SW480 (cell line): ENCODE measurements around the gene SMG1.
"Not testable (repeated sequence)": the region's sequence is repeated elsewhere in the genome, so short reads cannot be mapped to it uniquely, and the experiment has no call there.

Source experiments
- DNase-seq: peaks from one replicate; pipeline ENCODE4 v3.0.0-alpha.2; 2016; ENCODE audit warnings: low spot score

The SMG1 gene

DNA sequence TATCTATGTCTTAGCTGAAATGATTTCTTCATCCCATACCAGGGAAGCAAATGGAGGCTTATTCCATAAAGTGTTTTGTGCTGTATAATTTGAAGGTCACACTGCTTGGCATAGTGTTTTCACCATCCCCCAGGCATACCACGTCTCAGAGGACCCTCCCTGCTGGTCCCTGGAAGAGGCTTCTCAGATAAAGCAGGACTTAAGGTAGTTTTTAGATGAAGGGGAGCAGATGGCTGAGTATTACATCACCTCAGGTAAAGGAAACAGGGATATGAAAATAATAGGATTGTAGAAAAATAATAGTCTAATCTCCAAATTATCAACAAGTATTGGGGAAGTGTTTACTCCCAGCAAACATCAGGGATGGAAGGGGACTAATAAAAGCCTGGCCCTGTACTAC is 7.3 kb upstream of the SMG1 start:
- DNase-seq: no peak

DNA sequence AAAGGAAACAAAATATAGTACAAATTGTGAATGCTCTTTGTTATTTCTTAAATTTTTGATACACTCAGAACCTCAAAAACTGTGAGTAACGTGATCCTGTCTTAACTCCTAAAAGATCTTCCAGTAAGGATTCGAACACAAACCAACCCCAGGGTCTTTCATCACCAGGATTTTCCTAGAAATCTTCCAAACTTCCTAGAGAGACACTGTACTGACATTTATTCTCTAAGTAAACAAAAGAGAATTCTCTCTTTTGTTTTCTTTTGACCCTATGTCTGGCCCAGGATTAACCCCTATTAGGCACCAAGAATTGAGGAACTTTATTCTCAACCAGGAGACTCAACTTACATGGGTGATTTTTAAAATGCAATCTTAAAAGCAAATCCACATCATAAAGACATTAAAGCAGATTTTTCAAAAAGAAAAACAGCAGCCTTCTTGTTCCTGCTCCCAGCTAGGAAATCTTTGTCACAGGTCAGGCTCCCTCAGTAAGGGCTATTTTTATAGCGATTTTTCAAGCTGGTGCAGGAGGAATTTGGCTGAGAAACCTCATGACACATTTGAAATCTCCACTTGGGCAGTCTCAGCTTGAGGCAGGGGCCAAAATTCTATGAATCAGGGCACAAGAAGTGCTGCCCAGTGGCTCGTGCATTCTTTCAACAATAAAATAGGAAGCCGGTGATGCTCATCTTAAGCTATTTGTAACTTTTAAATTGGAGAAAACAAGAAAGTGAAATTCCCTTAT is 6.2 kb upstream of the SMG1 start:
- no peak for DNase-seq

DNA sequence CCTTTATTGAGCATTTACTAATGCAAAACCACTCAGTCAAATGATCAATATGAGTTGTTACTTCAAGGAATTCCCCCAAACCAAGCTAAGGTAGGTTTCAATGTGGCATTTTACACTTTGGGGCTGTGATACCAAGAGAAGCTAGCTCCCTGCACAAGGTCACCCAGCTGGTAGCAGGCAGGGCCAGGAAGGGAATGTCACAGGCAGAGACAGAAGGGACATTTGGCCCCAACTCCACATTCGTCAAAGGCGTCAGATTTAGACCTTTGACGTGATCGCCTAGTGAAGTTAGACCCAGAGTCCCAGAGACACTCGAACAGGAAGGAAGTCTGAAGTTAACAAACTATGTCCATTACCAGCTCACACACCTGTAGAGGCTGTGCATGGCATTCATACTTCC is 5.5 kb upstream of the SMG1 start:
- DNase-seq: no peak

DNA sequence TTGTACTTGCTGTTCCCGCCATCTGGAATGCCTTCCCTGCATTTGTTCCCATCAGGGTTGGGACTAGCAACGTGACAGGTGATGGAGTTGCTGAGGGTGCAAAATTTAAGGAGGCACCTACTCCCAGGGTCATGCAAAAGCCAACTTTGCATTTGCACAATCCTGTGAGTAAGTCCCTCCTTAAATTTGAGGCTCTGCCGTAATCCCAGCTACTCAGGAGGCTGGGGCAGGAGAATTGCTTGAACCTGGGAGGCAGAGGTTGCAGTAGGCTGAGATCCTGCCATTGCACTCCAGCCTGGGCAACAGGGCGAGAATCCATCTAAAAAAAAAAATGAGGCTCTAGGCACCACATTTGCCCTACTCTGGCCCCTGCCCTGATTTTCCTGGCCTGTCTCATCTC is 3.9 kb upstream of the SMG1 start:
- not testable (repeated sequence) for DNase-seq

DNA sequence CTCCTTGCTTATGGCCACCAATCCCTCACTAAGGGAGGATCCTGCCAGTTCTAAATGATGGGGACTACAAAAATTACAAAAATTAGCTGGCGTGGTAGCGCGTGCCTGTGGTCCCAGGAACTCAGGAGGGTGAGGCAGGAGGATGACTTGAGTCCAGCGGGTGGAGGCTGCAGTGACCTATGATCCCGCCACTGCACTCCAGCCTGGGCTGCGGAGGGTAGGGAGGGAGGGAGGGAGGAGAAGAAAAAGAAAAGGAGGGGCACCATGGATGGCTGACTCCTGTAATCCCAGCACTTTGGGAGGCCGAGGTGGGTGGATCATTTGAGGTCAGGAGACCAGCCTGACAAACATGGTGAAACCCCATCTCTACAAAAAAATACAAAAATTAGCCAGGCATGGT is 1.9 kb upstream of the SMG1 start:
- not testable (repeated sequence) for DNase-seq

DNA sequence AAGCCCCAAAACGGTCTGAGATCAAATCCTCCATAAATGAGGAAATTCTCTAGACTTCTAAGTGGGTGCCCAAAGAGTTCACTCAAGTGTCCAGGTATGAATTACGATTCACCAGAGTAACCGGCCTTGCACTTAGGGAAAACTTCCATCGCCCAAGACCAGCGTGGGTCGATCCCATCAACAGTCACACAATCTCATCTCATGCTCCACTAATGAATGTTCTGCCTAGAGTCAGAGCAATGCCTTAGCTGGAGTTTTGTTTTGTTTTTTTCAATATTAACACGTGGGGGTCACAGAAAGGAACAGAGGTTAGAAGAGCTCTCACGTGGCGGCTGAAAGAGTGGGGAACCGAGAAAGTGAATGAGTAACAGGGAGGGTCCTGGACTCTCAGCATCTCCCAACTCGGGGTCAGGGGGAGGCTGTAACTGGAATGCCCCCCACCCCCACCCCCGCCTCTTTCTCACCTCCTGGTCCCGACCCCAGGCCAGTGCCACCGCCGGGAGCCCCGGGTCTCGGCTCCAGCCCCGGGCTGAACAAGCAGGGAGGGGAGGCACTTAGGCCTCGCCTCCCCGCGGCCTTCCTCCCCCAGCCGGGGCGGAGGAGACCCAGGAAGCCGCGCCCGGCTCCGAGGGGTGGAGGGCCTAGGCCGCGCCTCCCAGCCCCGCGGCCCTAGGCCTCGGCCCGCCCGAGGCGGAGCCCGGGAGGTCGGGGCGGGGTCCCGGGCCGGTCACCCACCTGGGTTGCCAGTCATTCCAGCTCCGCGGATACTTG is 808 bp downstream of the SMG1 start:
- DNase-seq: peak; percentile 56

DNA sequence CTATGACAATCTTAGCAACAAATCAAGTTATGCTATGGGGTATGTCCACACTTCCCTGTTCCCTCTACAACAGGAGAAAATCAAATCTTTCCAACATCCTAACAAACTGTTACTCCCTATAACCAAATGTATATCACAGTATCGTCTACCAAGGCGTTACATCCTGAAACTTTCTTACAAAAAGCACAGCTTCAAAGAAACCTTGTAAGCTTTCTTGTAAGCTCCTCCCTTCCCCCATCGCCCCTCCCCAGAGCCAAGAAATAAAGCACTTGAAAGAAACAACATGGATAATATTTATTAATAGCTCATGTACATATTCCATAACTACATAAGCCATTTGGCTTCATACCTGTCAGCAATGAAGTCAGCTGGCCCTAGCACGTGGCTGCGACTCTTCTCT is 2.3 kb downstream of the SMG1 start:
- DNase-seq: not testable (repeated sequence)

DNA sequence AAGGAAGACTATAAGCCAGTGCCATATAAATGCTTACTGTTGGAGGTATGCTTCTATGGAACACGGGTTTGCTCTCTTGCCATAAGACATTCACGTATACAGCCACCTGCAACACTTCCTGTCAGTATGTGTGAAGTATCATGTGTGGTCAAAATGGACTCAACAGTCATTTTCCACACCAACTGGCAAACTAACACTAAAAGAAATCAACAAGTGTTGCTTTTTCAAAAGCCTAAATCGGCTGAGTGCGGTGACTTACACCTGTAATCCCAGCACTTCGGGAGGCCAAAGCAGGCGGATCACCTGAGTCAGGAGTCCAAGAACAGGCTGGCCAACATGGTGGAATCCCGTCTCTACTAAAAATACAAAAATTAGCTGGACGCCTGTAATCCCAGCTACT is 3.1 kb downstream of the SMG1 start:
- not testable (repeated sequence) for DNase-seq

DNA sequence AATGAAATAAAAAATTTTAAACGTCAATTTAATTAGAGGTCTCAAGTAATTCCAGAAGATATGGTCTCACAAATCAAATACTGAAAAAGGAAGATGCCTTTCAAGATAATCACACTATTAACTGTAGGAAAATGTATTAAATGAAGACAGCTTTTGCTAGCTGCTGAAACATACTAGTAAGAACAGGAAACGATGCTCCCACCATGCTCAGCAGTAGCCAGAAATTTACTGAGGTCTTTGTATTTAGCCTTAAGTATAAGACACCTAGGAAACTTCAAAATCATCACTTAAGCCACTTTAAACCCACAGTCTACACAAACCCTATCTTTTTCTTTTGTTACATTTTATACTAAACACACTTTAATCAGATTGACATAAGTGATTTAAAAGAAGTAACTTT is 16.6 kb downstream of the SMG1 start:
- DNase-seq: not testable (repeated sequence)

DNA sequence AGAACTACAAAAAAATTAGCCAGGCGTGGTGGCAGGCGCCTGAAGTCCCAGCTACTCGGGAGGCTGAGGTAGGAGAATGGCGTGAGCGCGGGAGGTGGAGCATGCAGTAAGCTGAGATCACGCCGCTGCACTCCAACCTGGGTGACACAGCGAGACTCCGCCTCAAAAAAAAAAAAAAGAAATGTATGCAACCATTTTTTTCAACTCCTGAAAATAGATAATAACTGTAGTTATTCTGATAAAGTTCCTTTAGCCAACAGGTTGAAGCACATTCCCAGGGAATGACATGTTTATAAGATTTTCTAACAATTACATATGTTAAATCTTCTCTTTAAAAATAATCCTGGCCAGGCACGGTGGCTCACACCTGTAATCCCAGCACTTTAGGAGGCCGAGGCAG is 17.5 kb downstream of the SMG1 start:
- DNase-seq: not testable (repeated sequence)

DNA sequence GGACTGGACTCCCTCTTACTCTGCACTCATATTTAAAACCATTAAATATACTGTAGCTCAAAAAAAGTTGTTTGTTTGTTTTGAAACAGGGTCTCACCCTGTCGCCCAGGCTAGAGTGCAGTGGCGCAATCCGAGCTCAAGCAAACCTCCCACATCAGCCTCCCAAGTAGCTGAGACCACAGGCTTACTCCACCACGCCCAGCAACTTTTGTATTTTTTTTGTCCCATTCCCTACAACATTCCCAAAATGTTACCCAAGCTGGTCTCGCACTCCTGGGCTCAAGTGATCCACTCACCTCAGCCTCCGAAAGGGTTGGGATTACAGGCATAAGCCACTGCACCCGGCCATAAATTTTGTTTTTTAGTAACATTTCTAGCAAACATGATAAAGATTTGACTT is 23.4 kb downstream of the SMG1 start:
- DNase-seq: not testable (repeated sequence)

DNA sequence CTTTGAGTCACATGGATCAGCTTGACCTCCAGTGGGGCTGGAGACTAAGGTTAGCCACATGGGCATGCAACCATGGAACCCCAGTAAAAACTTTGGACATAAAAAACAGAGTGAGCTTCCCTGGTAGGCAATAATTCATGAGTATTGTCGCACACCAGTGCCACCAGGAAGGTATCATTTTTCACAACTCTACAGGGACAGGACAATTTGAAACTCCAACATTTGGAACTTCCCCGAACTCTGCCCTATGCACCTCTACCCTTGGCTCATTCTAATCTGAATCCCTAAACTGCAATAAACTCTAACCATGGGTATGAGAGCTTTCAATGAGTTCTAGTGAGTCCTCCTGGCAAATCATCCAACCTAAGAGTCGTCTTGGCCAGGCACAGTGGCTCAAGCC is 24.2 kb downstream of the SMG1 start:
- DNase-seq: not testable (repeated sequence)

DNA sequence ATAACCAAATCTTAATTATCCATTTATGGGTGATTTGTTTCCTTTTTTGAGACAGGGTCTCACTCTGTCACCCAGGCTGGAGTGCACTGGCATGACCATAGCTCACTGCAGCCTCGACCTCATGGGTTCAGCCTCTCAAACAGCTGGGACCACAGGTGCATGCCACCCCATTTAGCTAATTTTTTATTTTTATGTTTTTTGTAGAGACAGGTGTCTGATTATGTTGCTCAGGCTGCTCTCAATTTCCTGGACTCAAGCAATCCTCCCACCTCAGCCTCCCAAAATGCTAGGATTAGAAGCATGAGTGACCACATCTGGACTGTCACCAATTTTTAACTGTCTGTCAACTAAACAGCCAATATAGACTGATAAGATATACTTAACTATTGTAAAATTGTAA is 25.0 kb downstream of the SMG1 start:
- not testable (repeated sequence) for DNase-seq

DNA sequence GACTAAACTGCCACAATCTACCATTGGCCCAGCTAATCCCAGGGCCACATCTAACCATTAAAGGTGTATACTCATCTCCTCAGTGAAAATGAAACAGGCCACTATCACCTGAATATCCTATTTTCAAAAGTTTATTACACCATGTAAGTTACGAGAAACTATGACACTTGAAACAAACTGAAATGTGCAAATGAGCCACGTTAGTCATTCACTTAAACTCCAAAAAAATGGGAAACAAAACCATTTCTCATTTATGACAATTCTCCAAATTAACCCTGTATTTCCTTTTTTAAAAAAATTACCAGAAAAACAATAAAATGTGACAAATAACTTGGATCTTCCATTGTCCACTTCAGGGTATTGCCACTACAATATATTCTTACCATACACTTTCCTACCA is 41.8 kb downstream of the SMG1 start:
- not testable (repeated sequence) for DNase-seq

DNA sequence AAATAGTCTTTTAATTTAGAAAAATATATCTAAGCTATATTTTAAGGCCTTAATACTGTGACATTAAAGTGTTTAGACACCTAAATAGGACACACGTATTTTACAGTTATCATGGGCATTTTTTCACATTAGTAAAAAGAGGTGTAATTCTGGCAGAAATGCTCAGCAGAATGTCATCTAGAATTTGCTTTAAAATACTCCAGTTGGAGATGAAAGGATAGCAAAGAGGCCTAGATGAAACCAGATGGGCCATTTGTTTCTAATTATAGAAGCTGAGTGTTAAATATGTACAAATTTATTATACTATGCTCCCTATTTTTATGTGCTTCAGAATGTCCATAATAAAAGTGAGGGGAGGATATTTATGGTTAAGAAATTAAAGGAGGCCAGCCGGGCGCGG is 48.5 kb downstream of the SMG1 start:
- not testable (repeated sequence) for DNase-seq

DNA sequence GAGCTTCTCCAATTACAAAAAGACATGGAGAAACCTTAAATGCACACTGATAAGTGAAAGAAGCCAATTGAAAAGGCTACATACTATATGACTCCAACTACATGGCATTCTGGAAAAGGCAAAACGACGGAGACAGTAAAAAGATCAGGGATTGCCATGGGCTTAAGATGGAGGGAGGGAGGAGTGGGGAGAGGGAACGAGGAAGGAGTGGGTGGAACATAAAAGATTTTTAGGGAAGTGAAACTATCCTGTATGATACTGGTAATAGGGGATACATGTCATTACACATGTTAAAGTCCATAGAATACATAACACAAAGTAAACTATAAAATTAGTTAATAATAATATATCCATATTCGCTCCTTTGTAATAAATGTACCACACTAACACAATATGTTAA is 48.9 kb downstream of the SMG1 start:
- DNase-seq: not testable (repeated sequence)

DNA sequence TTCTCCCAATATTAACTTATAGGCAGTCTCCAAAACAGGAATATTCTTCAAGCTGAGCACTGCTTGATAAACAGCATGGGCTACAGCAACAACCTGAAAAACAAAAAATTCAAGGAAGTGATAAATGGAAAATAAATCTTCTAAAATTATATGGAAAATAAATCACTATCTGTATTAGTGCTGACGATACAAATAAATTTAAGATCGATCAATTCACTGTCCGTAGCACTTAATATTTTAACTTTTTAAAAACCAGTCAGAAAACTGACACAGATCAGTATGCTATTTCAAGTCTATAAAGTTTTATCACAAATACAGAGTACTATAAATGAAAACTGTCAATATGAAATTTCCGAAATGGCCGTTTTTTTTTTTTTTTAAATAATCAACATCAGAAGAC is 49.9 kb downstream of the SMG1 start:
- not testable (repeated sequence) for DNase-seq

DNA sequence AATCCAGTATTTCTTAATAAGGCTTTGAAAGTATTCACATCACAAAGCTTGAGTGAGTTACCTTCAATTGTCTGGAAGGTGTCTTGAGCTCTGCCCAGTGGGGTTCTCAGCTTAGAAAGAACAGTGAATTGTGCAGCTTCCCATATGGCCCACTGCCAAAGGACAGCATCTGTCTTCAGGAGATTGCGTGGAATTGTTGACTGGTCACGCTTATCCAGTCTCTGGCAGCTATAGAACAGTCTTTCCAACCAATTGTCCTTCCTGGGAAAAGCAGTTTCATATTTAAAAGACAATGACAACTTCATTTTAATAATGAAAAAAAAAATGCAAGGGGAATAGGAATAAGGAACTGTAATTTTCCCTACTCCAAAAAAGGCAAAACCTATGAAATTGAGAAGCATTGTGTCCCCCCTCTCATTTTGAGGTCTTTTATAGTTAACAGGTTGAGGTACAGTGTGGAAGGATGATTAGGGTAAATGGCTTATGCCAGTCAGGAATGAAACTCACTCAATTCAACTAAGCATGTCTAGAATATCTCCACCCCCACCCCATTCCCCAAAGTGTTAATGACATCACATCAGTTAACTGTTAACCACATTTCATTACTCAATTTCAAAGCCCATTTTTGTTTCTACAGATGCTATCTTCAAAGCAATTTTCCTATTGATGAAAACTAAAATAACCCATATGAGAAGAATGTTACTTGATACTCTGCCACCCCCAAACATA is 57.0 kb downstream of the SMG1 start:
- DNase-seq: not testable (repeated sequence)

DNA sequence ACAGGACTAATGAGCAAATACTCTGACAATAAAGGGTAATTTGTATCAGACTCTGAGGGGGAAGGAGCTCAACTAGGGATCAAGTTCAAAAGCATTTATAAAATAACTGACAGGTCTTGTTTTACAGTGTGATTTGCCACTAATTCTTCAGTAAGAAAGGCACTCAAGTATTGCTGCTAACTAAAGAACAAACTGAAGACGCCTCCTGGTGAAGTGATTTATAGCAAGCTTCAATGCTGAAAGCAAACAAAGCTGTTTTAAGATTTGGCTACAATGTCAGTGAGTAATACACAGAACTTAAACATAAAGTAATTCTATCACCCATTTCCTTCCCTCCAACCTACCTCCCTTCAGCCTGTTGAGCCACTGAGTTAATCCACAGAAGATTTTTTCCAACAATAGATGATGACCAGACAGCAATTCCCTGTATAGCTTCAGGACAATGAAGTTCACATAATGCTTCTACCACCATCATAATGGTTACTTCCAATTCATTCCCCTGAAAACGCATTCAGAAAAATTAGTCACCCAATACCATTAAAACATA is 59.9 kb downstream of the SMG1 start:
- not testable (repeated sequence) for DNase-seq

DNA sequence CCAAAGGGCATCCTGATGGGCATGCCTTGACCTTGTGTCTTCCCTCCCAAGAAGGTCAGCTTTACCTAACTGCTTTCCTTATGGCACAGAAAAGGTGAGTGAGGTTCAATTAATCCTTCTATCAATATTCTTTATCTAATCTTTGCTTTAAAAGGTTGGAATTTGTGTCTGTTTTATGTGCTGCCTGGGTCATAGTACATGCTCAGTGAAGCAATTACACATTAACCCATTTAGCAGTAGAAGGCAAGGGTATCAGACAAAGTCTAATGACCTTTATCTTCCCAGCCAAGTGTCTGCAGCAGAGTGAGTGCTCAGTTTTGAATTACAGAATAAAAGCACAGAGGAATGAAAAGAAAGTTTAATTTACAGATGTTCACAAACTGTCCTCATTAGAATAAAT is 63.3 kb downstream of the SMG1 start:
- DNase-seq: not testable (repeated sequence)

DNA sequence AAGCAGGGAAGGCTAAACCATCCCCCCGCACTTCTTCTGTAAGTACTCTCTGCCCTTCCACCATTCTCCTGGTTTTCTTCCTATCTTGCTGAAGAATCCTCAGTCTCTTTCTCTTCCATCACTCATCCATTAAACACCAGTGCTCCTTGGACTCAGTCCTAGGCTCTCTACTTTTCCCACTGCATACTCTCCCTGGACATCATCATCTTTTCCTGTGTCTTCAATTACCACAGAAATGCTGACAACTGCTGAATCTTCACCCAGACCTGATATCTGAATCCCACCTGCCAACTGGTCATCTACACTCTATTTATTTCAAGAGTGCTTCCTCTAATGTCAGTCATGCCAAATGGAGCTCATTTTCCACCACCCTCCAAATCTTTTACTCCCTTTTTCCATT is 71.0 kb downstream of the SMG1 start:
- no peak for DNase-seq

DNA sequence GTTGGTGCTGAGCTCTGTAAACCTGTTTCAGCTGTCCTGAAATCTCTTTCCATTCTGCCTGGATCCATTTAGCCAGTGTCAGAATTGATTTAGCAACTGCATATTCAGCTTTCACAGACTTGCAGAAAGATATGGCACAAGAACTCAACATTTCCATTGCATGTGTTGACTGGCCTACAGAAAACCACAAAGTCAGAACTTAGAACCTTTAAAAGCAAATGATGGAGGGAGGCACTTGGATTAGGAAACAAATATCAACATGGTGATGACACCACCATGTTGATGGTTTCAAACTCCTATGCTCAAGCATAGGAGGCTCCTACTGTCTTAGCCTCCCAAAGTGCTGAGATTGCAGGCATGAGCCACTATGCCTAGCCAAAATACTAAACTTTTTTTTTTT is 72.5 kb downstream of the SMG1 start:
- no peak for DNase-seq

DNA sequence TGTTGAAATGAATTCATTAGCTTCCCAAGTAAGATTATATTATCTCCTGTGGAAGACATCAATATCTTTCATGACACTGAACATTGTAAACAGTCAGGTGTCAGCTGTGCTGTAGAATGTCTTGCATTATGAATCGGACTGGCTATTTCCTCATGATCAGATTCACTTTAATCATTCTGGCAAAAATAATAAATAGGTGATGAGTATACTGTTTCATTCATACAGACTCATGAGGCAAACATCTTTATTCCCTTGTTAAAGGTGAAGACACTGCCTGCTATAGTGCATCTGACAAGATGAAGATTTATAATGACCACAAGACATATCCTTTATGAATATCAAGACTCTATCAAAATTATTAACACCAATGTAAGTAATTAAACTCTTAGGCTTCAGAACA is 73.6 kb downstream of the SMG1 start:
- no peak for DNase-seq
